Measurements from ENCODE around the gene CT47A1.
"Not testable (repeated sequence)": the region's sequence is repeated elsewhere in the genome, so short reads cannot be mapped to it uniquely, and the experiment has no call there.

The CT47A1 gene

GRCh38 chrX:120999413-120999812 lies 13.9 kb upstream of the CT47A1 start:
- Histone ChIP-seq H3K36me3 (no peaks in the 10 kb centered on the region), H3K27ac (no peak overlapping the region), H3K9ac (no peak overlapping the region), H3K4me3 (no peak overlapping the region), H3K4me1 (no peaks in the 10 kb centered on the region), H3K27me3 (no peaks in the 10 kb centered on the region), H3K9me3 (no peaks in the 10 kb centered on the region), H4K20me1 (no peaks in the 10 kb centered on the region), H3K4me2 (no peak overlapping the region)
- no peak for TF ChIP-seq Cebpa-rat (IDR thresholded peaks at IDR 0.05)

GRCh38 chrX:120956500-120956899 lies 29.1 kb downstream of the CT47A1 start, which contains the start of gene CT47A7:
Gene CT47A7 (minus strand): TSS chrX:120956600. CDS start chrX:120956345, 255 bp downstream.
- not testable (repeated sequence) for H3K27me3 ChIP-seq, H3K4me2 ChIP-seq, H3K36me3 ChIP-seq, H3K9me3 ChIP-seq, H3K4me3 ChIP-seq, H3K4me1 ChIP-seq, H3K27ac ChIP-seq, H3K9ac ChIP-seq, H4K20me1 ChIP-seq

Data from BLaER1 (cell line).